GM18909 (cell line): ENCODE data around the gene RSF1.

Experiments used
- ATAC-seq: cut with Tn5 transposase; IDR thresholded peaks from one replicate; pipeline ENCODE4 v1.9.1; 2021; ENCODE audit warnings: mild to moderate bottlenecking; ENCODE audit not compliant: unreplicated experiment, poor library complexity

Gene RSF1

DNA sequence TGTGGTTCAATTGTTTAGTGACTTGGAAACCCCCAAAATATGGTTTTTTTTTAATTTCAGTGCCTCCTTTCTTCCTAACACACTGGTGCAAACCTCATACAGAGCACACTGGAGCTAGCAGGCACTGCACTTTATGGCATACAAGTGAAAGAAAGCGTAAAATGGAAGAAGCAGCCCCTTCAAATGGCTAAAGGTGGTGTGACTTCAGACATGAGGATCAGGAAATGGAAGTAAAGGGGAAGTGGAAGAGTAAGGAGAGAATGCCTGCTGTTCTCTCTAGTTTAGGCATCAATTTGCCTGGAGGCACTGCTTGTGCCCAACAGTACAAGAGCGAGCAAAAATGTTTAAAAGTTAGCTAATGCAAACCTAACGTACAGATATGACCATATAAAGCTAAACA, 5.7 kb downstream of the RSF1 start:
- ATAC-seq = no peak

DNA sequence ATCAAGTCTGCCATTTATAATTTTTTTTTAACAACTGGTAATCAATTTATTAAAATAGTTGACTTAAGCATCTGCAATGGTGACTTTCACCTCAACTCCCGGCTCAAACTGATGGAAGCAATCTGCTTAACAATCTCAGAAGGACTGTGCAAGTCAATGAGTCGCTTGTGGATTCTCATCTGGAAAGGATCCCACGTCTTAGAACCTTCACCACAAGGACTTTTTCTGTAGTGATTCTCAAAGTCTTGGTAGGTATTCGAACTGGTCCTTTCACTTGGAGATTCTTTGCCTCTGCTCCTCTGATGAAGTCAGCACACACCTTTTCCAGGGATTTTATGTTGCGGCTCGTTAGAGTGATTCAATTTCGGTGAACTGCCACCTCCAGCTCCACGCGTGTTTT, 7.3 kb downstream of the RSF1 start:
- ATAC-seq = no peak

DNA sequence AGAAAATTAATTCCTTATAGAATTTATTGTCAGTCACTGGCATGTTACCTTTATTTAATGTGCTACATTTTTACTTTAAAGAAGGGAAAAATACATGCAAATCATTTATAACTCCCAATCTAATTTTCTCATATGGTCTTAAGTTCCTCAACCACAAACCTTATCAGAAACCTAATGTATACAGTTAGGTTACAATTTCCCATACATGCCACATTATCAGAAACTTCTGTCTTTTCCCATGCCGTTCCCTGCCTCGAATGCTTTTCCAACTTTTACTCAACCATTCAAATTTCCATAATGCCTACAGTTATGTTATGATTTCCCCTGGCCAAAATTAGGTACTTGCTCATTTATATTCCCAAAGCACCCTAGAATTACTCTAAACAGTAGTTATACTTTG, 13.5 kb downstream of the RSF1 start:
- ATAC-seq = no peak

DNA sequence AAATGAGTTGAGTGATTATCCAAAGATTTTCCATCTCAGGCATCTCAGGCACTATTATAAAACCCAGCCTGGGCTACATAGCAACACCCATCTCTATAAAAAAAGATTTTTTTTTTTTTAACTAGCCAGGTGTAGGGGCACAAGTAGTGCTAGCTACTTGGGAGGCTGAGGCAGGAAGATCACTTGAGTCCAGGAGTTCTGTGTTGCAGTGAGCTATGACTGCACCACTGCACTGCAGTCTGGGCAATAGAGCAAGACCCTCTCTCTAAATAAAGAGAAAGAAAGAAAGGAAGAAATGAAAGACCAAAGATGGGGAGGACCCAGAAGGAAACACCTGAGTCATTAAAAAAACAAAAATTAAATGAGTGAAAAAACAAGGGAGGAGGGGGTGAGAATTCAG, 14.1 kb downstream of the RSF1 start:
- no peak for ATAC-seq

DNA sequence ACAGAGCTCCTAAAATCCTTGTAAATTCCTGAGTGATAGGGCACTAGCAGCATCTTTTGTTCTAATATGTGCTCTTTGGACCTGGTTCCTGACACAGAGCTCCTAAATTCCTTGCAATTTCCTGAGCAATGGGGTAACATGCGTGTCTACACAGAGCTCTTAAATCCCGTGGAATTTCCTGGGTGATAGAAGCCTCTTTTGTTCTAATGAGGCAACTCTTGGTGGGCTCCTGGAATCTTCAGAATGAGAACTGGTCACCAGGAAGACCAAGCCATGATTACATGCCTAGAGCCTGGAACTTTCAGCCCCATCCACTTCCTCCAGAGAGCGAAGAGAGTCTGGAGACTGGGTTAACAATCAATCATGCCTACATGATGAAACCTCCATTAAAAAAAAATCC, 19.0 kb downstream of the RSF1 start:
- ATAC-seq = no peak

DNA sequence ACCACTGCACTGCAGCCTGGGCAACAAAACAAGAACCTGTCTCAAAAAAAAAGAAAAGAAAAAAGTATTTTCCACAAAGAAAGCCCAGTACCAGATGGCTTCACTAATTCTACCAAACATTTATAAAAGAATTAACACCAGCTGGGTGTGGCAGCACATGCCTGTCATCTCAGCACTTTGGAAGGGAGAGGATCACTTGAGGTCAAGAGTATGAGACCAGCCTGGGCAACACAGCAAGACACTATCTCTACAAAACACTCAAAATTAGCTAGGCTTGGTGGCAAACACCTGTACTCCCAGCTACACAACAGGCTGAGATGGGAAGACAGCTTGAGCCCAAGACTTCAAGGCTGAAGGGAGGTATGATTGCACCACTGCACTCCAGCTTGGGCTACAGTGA, 20.1 kb downstream of the RSF1 start:
- no peak for ATAC-seq

DNA sequence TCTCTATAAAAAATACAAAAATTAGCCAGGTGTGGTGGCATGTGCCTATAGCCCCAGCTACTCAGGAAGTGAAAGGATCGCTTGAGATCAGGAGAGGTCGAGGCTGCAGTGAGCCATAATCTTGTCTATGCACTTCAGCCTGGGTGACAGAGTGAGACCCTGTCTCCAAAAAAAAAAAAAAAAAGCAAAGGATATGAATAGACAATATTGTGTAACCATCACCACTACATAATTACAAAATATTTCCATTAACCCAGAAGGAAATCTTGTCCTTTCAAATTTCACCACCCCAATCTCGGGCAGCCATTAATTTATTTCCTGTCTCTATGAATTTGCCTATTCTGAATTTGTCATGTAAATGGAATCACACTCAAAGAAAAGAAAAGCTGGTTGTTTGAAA, 21.2 kb downstream of the RSF1 start:
- ATAC-seq = no peak

DNA sequence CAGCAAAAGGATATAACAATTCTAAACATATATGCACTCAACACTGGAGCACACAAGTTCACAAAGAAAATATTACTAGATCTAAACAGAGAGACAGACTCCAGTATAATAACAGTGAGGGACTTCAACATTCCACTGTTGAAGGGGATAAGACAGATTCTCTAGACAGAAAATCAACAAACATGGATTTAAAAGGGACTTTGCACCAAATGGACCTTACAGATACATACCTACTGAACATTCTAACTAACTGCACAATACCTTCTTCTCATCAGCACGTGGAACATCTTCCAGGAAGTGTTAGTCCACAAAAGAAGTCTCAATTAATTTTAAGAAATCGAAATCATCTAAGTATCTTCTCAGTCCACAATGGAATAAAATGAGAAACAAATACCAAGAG, 26.6 kb downstream of the RSF1 start:
- ATAC-seq = no peak

DNA sequence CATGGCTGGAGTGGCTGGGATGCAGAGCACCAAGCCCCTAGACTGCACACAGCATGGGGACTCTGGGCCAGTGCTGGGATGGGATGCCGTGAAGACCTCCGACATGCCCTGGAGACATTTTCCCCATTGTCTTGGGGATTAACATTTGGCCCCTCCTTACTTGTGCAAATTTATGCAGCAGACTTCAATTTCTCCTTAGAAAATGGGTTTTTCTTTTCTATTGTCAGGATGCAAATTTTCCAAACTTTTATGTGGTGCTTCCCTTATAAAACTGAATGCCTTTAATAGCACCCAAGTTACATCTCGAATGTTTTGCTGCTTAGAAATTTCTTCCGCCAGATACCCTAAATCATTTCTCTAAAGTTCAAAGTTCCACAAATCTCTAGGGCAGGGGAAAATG, 29.2 kb downstream of the RSF1 start:
- no peak for ATAC-seq

DNA sequence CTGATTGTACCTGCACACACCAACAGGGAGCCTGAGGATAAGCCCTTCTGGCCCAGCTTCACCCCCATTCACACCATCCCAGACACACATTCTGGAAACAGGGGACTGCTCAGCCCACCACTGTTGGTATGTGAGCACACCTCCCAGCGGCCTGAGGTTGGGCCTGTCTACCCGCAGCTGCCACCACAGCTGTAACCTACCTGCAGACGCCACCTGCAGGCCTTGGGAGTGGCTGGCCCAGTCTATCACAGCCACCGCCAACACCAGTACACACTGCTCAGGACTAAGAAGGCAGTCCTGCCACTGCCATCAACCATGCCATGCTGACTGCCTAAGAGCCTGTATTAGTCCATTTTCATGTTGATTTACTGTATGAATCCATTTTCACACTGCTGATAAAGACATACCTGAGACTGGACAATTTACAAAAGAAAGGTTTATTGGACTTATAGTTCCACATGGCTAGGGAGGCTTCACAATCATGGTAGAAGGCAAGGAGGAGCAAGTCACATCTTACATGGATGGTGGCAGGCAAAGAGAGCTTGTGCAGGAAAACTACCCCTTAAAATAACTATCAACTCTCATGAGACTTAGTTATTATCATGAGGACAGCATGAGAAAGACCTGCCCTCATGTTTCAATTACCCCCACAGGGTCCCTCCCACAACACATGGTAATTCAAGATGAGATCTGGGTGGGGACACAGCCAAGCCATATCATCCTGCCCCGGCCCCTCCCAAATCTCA, 30.6 kb downstream of the RSF1 start:
- ATAC-seq = no peak

DNA sequence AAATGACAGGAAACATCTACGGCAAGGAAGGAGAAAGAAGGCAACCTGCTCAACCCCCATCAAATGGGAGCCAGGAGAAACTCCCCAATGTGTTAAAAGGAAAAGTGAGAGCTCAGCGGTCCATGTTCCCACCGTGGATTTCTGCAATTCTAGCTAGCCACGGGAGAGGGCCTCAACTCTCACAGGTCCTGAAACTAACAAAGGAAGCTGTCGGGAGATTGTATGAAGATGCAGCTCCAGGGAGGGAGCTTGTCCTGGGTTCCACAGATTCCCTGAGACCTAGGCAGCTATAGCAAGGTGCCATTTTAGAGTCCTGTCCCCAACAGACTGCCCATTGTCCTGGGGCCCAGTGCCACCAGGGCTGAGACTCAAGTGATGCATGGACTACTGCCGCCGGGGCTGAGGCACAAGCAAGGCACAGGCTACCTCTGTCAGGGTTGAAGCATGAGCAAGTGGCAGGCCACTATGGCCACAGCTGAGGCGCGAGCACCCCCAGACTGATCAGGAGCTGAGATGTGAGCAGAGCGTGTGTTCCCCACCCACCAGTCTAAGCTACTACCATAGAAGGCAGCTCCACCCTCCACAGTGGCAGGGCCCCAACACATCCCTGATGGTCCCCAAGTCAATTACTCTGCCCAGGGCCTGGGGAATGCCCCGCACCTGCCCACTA, 31.3 kb downstream of the RSF1 start:
- no peak for ATAC-seq

DNA sequence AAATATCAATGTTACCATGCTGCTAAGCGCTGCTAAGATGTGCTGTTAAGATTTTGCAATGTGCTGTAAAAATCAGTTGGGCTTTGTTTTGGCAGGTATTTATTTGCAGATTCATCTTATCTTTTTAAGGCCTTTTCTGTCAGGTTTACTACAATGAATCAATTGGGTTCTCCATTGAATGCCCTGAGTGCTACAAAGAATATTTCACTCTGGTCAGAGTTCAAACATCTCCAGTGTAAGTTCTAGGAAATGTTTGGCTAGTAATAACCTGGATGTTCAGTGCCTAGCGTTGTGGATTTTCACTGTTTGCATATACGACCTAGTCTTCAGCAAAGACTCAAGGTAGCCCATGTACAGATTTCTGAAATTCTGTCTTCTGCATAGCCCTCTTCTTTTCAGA, 36.0 kb downstream of the RSF1 start:
- ATAC-seq = no peak

DNA sequence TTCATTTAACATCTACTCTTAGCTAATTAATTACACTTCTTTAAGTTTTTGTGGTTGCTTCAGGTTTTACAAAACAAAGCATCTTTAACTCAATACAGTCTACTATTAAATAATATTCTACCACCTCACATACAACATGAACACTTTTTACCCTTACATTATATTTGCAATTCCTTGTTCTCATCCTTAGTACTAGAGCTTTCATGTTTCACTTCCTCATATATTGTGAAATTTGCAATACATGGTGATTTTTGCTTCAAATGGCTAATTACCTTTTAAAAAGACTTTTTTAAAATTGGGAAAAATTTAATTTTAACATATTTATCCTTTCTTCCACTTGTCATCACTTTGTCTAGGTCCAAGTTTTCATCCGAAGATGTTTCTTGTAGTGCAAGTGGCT, 37.5 kb downstream of the RSF1 start:
- ATAC-seq = no peak

DNA sequence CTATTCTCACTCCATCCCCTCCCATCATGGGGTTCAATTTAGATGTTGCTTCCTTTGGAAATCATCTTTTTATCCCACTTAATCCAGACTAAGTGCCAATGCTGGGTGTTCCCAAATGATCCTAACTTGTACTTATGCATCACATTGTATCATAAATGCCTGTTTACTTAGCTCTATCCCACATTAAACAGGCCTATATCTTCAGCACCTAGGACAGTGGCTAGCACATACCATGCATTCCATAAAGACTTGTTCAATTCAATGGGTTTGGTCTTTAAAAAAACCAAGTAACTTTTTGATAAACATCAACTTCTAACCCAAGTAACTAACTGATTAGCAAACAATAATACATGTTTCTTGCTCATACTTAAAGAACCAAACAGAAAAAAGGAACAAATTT, 40.6 kb downstream of the RSF1 start:
- no peak for ATAC-seq

DNA sequence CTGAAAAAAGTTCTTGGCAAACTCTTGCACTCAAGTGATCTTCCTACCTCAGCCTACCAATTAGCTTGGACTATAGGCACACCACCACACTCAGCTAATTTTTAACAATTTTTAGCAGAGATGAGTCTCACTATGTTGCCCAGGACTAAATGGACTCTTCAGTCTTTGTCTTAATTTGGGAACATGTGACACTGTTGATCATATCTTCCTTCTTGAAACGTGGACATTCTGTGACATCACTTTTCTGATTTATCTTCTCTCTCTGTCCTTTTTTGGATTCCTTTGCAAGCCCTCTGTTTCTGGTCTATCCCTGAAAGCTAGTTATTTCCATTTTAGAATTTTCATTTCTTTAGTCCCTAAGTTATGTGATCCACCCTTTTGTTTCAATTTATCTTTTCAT, 42.0 kb downstream of the RSF1 start:
- ATAC-seq = no peak

DNA sequence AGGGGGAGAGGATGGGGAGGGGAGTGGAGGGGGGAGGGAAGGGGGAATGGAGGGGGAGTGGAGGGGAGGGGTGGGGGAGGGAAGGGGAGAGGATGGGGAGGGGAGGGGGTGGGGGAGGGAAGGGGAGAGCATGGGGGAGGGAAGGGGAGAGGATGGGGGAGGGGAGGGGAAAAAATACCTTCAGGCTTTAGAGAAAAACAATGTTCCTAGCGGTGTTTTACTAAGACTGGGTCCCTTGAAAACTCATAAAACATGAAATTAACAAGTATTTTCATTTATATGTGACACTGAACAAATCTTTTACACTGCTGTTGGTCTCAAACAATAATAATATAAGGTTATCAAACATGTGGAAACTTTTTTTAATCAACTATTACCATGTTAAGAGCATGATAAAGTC, 42.4 kb downstream of the RSF1 start:
- ATAC-seq = no peak

DNA sequence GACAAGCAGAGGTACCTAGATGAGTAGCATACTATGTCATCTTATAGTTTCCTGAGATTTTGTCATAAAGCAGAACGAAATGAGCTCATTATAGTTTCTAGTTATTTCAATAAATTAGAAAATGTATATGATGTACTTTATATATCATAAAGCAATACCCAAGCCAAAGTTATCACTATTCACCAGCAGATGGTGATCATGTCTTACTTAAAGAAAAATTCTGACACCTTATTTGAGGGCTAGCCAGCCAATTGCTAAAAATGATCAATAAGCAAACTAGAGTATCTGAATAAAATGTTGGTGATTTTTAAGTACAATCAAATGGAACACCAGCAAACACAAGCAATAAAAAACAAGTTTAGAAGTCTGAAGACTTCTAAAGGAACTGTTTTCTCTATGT, 44.1 kb downstream of the RSF1 start:
- no peak for ATAC-seq

DNA sequence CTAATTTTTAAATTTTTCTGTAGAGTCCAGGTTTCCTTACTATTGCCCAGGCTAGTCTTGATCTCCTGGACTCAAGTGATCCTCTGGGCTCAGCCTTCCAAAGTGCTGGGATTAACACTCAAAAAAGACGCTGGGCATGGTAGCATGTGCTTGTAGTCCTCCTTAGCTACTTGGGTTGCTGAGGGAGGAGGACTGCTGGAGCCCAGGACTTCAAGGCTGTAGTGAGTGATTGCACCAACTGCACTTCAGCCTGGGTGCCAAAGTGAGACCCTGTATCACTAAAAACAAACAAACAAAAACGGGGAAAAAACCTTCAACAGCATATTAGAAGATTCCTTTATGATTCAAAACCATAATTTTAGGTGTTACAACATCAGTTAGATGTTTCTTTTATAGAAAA, 44.6 kb downstream of the RSF1 start:
- ATAC-seq = no peak

DNA sequence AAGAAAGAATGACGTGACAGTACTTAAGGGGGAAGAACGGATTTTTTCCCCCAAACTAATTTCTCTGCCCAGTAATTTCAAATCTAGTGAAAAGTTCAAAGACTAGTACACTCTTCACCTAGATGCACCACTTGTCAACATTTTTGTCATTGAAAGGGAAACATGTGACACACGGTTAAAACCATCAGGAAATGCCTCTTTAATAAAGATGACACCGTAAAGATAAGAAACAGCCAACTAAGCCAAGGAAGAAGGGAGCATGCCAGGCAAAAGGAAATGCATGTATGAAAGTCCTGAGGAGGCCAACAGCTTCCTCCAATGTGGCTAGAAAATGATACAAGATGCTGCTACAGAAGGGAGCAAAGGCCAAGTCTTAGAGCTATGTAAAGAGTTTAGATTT, 49.4 kb downstream of the RSF1 start:
- no peak for ATAC-seq

DNA sequence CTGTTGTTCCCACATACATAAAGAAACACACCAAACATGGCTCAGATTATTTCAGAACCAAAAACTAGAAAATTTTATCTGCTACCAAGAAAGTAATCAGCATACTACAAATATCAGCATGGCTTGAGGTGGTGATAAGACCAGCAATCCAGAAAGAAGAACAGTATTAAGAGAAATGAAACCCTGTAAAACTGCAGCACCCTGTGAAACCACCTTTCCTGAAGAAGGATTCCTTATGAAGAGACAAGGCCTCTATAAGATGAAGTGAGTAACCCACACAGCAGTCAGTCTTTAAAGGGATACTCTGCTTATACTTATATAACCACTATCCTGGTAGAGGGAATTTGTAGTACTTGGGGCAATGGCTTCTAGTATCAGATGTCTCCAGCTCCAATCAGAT, 49.9 kb downstream of the RSF1 start:
- no peak for ATAC-seq

DNA sequence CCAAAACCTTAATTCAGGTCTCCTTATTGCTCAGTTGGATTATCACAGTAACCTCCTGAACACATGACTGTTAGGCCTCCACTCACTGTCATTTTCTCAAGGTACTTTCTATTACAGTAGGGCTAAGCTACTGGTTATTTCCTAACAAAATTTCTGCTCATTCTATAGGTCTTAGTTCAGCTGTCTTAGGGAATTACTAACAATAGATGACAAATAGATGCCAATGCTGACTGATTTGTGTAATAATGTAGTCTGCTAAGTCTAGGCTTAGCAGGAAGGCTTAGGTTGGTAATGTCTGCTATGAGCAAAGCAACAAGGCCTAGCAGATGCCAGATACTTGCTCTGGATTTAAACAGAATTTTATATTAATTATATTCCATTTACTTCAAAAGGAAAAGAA, 58.1 kb downstream of the RSF1 start:
- no peak for ATAC-seq

DNA sequence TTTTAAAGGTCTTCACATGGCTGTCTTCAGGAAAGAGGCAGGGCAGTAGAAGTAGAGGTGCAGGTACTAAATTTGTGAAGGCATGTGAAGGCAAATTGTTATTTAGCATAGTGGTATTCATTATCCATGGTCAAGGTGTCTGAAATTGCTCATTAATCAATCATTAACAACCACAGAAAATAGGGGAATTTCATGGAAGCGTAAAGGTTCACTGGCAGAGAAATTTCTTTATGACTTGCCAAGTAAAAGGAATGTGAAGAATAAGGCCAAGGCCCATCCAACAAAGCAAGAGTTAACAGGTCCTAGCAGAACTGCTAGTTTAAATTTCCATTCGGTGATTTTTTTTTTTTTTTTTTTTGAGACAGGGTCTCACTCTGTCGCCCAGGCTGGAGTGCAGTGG, 59.0 kb downstream of the RSF1 start:
- ATAC-seq = no peak
